HG02970 (cell line): ENCODE results near the gene EPO.
"Not testable (repeated sequence)": the region's sequence is repeated elsewhere in the genome, so short reads cannot be mapped to it uniquely, and the experiment has no call there.

Source experiments
- ATAC-seq: cut with Tn5 transposase; IDR thresholded peaks from one replicate; pipeline ENCODE4 v1.9.1; 2021; ENCODE audit warnings: mild to moderate bottlenecking, moderate library complexity, moderate number of reproducible peaks; ENCODE audit not compliant: unreplicated experiment, low FRiP score

The EPO gene

DNA sequence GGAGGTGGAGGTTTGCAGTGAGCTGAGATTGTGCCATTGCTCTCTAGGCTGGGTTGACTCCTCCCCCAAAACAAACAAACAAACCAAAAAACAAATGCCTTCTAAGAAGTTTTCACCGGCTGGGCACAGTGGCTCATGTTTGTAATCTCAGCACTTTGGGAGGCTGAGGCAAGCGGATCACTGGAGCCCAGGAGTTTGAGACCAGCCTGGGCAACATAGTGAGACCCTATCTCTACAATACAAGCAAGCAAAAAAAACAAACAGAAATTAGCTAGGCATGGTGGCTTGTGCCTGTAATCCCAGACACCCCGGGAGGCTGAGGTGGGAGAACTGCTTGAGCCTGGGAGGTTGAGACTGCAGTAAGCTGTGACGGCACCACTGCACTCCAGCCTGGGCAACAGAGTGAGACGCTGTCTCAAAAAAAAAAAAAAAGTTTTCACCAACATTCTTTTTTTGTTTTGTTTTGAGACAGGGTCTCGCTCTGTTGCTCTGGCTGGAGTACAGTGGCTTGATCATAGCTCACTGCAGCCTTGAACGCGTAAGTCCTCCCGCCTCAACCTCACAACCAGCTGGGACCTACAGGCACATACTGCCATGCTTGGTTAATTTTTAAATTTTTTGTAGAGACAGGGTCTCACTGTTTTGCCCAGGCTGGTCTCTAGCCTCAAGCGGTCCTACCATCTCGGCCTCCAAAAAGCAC is 11.8 kb downstream of the EPO start:
- no peak for ATAC-seq

DNA sequence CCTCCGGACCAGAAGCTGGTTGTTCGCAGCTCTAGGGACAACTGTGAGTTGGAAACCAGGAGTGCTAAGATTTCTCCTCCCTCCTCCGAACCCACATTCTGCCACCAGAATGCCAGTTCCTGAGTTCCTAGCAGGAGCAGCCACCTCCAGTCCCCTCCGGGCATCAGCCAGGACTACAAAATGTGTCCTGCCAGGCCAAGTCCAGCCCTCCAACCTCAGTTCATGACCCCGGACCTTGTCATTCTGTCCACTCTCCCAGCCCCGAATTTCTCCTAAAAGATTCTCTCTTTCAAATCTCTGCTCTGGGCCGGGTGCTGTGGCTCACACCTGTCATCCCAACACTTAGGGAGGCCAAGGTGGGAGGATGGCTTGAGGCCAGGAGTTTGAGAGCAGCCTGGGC is 15.5 kb downstream of the EPO start:
- ATAC-seq = no peak

DNA sequence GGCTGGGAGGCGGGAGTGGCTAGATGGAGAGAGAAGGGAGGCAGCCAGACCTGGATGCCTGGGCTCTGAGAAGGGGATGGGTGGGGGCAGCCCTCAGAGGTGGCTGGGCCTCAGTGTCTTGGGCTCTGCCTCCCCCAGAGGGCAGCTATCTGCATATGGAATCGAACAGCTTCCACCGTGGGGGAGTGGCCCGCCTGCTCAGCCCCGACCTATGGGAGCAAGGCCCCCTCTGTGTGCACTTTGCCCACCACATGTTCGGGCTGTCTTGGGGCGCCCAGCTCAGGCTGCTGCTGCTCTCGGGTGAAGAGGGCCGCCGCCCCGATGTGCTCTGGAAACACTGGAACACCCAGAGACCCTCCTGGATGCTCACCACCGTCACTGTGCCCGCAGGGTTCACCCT is 16.4 kb downstream of the EPO start:
- no peak for ATAC-seq

DNA sequence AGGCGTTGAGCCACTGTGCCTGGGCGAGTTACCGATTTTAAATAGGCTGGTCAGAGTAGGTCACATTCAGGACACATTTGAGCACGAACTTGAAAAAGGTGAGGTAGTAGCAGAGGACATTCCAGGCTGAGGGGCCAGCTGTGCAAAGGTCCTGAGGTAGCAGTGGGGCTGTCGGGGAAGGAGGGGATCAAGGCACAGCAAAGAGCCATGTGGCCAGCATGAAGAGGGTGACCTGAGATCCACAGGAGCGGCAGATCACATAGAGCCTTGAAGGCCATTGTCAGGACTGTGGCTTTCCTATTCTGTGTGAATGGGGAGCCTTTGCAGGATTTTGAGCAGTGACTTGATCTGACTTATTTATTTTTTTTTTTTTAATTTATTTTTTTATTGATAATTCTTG is 19.7 kb downstream of the EPO start:
- no peak for ATAC-seq

DNA sequence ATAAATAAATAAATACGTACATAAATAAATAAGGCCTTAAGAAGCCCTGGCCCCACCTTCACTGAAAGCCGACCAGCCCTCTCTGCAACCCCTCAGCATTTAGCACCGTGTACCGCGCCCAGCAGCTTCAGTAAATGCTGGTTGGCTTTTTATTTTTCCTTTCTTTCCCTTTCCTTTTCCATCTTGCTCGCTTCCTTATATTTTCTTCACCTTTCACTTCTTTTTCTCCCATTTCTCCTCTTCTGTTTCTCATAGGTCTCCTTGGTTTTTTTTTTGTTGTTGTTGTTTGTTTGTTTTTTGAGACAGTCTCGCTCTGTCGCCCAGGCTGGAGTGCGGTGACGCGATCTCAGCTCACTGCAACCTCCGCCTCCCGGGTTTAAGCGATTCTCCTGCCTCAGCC is 24.3 kb downstream of the EPO start:
- ATAC-seq = no peak

DNA sequence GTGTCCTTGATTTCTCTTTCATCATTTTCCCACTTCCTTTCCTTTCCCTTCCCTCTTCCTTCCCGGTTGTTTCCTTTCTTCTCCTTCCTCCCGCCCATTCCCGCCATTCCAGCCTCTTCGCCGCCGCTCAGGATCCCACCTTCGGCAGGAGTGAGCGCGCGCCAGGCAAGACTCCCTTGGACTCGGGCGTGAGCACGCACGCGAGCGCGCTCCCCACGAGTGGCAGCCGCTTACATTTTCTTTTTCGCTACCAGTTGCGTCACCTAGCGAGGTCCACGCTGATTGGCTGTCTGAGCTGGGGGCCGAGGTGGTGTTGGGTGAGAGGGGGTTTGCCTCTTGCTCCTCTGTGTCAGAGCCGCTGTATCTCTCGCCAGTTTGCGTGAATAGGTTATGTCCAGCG is 24.9 kb downstream of the EPO start:
- ATAC-seq = no peak

DNA sequence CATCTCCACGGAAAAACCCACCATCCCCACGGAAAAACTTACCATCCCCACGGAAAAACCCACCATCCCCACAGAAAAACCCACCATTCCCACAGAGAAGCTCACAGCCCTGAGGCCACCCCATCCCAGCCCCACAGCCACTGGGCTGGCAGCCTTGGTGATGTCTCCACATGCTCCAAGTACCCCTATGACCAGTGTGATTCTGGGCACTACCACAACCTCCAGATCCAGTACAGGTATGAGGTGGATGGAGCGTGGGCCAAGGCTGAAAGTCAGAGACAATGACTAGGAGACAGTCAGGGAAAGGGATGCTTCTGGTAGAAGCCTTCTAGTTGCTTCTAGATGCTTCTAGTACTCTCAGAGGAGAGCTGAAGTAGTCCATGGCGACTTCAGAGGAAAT is 32.7 kb downstream of the EPO start:
- ATAC-seq = no peak

DNA sequence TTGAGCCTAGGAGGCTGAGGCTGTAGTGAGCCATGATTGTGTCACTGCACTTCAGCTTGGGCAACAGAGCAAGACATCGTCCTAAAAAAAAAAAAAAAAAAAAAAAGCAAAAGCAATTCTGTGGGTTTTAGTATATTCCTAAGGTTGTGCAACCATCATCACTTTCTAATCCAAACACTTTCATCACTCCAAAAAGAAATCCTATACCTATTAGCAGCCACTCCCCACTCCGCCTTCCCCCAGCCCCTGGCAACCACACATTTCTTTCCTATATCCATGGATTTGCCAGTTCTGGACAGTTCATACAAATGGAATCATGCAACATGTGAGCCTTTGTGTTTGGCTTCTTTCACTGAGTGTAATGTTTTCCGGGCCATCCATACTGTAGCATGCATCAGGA is 33.5 kb downstream of the EPO start:
- no peak for ATAC-seq

DNA sequence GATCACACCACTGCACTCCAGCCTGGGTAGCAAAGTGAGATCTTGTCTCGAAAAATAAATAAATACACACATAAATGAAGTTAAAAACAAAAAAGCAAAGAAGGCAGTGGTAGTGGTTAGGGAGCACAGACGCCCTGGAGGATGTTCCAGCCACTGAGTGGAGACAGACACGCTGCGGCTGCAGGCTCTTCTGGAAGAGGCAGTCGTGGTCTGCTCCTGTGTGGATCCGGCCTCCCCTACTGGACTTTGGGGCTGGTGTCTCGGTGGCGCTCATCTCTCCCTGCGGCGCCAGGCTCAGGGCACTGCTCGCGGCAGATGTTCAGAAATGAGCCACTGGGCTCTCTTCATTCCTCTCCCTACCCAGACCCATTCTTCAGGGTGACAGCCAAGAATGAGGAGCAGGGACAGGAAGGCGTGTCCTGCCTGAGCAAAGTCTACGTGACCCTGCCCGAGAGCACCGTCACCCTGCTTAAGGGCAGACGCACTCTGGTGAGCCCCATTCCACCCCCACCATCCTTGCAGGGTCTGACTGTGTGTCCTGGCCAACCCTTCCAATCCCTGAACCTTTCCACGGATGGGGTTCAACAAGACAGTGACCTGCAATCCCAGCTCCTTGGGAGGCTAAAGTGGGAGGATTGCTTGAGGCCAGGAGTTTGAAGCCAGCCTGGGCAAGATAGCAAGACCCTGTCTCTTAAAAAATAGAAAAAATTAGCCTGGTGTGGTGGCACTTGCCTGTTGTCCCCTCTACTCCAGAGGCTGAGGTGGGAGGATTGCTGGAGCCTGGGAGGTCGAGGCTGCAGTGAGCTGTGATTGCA is 39.3 kb downstream of the EPO start:
- ATAC-seq = no peak

DNA sequence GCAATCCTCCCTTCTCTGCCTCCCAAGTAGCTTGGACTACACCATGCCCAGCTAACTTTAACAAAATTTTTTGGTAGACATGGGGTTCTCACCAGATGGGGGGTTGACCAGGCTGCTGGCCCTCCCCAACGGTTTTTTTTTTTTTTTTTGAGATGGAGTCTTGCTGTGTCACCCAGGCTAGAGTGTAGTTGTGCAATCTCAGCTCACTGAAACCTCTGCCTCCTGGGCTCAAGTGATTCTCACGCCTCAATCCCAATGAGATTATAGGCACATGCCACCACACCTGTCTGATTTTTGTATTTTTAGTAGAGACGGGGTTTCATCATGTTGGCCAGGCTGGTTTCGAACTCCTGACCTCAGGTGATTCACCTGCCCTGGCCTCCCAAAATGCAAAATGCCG is 42.6 kb downstream of the EPO start:
- not testable (repeated sequence) for ATAC-seq

DNA sequence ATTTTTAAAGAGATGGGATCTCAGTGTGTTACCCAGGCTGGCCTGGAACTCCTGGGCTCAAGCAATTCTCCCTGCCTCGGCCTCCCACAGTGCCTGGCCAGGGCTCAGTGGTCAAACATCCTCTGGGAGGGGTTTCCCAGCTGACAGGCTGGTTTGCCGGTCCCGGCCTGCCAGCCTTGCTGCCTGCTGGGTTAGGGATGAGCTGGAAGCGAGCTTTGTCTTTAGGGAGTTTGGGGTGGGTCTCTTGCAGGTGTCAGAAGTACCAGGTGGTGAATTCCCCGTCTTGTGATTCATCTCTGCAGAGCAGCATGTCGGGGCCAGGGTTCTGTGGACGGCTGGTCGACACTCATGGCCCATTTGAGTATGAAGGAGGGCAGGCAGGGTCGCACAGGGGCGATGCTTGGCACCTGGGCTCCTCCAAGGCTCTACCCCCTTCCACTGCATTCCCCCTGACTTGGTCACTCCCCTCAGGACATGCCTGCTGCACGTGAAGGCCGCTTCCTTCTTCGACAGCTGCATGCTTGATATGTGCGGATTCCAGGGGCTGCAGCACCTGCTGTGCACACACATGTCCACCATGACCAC is 43.4 kb downstream of the EPO start:
- ATAC-seq = no peak

DNA sequence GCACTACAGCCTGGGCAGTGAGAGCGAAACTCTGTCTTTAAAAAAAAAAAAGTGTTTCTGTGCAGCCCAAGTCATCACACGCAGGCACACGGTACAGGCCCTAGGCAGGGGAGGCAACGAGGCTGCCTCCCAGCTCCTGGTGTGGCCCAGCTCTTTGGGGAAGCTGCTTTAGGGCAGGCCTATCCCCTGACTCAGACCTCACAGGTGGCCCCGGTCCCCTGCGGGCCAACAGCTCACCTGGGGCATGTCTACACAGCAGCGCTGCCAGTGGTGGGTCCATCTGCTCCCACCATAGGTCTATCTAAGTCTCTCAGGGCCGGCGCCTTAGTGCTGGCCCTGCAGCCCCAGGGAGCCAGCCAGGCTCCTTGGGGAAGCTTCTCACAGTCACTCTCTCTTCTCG is 44.6 kb downstream of the EPO start:
- no peak for ATAC-seq

DNA sequence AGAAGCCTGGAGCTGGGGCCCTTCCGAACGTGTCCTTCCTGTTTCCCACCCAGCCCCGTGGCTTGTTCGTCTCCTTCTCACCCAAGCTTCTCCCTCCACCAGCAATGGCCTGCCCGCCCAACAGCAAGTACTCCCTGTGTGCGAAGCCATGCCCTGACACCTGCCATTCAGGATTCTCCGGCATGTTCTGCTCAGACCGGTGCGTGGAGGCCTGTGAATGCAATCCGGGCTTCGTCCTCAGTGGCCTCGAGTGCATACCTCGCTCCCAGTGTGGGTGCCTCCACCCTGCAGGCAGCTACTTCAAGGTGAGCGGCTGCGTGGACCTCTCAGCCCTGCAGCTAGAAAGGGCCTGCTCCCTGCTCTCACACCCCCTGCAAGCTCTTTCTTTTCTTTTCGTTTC is 45.0 kb downstream of the EPO start:
- ATAC-seq = no peak

DNA sequence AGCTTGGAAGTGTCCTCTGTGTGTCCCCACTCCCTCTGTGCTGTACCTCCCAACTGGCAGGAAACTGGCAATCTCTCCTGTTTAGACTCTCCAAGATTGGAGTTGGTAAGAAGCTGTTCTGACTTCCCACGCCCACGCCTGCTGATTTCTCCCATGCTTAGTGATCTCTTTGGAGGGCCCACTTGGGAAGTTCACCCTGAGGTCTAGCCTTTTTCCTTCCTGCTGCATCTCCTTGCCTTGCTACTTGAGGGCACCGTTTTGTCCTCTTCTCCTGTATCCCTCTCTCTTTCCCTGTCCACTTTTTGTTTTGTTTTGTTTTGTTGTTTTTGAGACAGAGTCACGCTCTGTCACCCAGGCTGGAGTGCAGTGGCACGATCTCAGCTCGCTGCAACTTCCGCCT is 48.5 kb downstream of the EPO start:
- ATAC-seq = no peak
